ENCODE measurements around the gene EFHB.
A peak's percentile ranks its signal among the peaks of the same experiment; 100 is the strongest.

GRCh38 chr3:19866751-19867347 is 67.2 kb downstream of the EFHB start:
- TF ChIP-seq CTCF (IDR thresholded peaks at IDR 0.05) (peak; percentile 32 to 64), POLR2A (IDR thresholded peaks at IDR 0.05) (no peak), POLR2AphosphoS5 (IDR thresholded peaks at IDR 0.05) (no peak)

All from suprapubic skin (tissue), 4 donors.